Stimulated activated CD8-positive, alpha-beta memory T cell treated with anti-CD3 and anti-CD28 coated beads, Interleukin-15, amount 100 ng/mL, for 48 hours (primary cell): ENCODE data around the gene AASS.

ENCODE experiments used
- DNase-seq, 2 donors: peaks; one replicate each; pipeline ENCODE4 v3.0.0-alpha.2; 2020; ENCODE audit warnings: low read depth in 2 of 2

Gene AASS

GRCh38 chr7:122040147-122040546, 103.9 kb downstream of the AASS start:
- no peak for DNase-seq

GRCh38 chr7:122038904-122039303, 105.1 kb downstream of the AASS start:
- DNase-seq: no peak

GRCh38 chr7:122038134-122038533, 105.9 kb downstream of the AASS start:
- DNase-seq: no peak

- no peak for DNase-seq
Measured at GRCh38 chr7:122035876-122036275, 108.2 kb downstream of the AASS start.

GRCh38 chr7:122033641-122034040, 110.4 kb downstream of the AASS start:
- no peak for DNase-seq

GRCh38 chr7:122027058-122027457, 117.0 kb downstream of the AASS start:
- DNase-seq: no peak
